GM18498 (cell line): ENCODE measurements around the gene OR5I1.
"Not testable (repeated sequence)": the region's sequence is repeated elsewhere in the genome, so short reads cannot be mapped to it uniquely, and the experiment has no call there.

ENCODE experiments used
- ATAC-seq: cut with Tn5 transposase; IDR thresholded peaks from one replicate; pipeline ENCODE4 v1.9.1; 2021; ENCODE audit warnings: mild to moderate bottlenecking, moderate library complexity; ENCODE audit not compliant: unreplicated experiment

OR5I1 gene

DNA sequence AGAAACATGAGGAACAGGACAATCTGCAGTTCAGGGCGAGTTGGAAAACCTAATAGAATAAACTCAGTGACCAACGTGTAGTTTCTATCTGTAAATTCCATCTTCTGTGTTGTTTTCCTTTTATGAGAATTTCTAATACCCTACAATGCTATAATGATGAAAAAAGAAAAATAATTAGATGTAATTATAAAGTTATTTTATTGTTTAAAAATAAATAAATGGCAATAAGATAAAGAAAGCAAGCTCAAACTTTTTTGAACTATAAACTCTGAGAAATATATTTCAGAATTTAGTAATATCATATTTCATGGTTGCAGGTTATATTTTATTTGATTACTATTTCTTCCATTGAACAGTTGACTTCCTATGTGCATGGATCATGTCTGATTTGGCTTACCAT, at the start of gene OR5I1:
Gene OR5I1, minus strand, starts transcription at position 101 of the 400 bp plus-strand sequence. Its CDS starts 0 bp downstream, at position 101.
- ATAC-seq = no peak

DNA sequence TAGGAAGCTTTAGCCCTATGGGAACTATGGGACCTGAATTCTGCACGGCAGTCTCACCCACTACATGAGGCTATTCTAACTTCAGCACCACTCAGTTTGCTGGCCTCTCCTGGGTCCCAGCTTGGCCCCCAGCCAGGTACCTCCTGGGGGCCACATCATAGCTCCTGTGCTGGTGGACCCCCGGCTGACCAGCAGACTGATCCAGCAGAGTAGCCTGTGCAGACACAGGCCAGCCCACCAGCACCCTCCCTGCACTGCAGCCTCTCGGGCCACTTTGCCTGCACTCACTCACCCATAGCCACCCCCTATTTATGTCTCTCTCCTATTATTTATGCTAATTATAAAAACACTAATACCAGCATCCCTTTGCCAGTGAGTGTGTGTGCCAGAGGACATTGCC, 34.7 kb upstream of the OR5I1 start:
- ATAC-seq = no peak

DNA sequence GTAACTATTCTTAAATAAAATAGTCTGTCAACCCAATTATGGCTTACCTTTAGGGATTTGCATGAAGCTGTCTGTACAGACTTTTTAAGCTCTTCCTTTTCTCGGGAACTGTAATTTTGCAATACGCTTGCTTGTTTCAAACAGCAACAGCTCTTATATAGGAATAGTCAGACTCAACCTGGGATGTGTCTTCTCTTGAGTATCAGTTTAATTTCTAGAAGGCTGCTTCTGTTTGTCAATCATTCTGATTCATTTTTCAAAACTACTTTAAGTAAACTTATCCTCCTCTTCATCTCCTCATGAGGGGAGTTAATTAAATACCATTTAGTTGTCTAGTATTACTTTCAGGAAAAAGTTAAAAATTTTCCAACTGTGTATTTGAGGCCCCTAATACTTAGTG, 33.6 kb upstream of the OR5I1 start, which contains the start of gene OR10AG1:
Gene OR10AG1, minus strand, starts transcription at position 101 of the 400 bp plus-strand sequence. Its CDS starts 38 bp downstream, at position 63.
- no peak for ATAC-seq

DNA sequence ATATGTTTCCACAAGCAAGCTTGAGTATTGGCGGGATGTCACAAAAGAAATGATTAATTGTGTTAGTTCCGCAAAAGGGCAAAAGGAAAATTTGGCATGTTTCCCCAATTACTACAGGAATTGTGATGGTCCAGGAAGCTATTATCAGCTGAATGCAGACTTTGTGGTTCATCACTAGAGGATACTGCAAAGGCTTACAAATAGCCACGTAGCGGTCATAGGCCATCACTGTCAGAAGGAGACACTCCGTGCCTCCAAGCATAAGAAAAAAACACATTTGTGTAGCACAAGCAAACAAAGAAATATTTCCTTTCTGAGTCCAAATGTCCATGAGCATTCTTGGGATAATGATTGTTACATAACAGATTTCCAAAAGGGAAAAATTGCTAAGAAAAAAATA, 31.7 kb upstream of the OR5I1 start:
- ATAC-seq = no peak

DNA sequence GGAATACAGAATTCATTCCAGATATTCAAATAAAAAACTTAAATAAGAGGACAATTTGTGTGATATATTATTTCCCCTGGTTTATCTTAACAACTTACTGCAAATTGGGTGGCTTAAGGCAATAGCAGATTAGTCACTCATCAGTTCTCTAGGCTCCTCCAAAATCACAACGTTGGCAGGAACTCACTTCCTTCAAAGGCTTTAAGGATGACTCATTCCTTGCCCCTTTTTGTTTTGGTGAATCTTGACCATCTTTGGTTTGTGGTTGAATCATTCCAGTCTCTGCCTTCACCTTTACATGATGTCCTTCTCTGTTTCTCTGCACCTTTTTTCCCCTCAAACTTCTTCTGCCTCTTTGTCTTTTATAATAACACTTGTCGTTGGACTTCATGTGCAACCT, 30.2 kb upstream of the OR5I1 start:
- ATAC-seq = no peak

DNA sequence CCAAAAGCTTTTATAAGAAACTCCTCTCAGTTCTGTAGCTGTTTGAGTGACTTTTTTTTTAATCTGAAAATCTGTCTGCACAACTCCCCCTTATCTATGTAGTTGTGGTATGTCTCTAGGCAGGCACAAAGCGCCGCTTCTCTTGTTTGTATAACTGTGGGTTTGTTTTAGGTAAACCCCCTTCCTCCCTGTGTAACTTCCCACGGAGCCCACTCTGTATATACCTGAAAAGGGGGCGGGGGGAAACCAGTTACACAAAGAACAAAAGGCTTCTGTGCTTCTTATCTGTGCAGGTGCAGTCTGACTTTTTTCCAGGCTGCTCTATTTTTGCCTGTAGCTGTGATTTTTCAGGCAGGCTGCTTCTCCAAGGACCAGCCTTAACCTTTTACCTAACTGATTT, 20.3 kb upstream of the OR5I1 start:
- no peak for ATAC-seq

DNA sequence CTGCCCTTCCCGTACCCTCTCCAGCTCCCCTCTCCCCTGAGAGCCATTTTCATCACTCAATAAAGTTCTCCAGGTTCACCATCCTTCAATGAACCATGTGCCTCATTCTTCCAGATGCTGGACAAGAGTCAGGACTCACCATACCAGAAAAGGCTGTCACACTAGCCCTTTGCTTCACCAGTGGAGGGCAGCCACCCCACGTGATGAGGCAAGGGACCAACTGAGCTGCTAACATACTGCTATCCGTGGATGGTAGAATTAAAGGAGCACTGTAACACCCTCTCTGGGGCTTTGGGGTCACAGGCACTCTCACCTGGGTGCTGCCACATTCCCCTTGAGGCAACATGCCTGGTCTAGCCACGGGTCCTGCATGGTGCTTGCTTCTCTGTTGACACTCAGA, 13.1 kb upstream of the OR5I1 start:
- ATAC-seq = no peak

DNA sequence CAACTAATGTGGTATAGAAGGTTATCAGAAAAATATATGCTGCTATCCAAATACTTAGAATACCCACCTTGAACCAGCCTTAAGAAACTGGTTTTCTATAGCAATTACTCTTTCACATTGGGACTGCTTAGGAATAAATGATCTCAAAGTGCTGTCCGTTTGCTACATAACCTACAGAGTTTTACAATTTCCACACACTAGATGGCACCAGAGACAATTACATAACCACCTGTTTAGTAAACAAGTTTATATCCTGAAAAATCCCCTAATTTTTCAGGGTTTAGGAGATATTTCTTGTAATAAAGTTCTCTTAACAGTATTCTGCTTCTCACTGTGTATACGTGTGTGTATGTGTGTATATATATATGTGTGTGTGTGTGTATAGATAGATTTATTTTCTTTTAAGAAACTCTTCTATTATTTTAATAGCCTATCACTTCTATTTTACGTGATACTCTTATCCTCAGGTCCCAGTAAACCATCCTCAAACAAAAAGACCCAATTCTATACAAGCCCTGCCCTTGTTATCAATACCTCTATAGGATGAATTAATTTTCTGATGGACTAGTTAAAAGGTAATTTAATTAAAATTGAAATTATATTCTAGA, 6.7 kb upstream of the OR5I1 start:
- no peak for ATAC-seq

DNA sequence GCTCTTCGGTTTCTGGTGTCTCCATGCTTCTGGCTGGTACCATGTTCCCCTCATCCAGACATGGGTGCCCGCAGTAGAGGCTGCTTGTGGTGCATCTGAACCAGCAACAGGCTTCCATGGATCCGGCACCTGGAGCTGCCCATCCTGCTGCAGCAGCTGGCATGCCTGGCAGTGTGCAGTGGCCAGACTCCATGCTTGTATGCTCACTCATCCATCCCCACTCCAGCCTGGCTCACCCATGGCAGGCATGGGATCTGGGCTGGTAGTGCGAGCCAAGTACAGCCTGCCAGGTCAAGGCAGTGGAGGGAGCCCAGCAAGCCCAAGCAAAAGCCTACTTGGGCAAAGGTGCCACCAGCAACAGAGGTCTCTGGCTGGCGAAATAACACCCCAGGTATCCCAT, 15.7 kb downstream of the OR5I1 start:
- no peak for ATAC-seq

DNA sequence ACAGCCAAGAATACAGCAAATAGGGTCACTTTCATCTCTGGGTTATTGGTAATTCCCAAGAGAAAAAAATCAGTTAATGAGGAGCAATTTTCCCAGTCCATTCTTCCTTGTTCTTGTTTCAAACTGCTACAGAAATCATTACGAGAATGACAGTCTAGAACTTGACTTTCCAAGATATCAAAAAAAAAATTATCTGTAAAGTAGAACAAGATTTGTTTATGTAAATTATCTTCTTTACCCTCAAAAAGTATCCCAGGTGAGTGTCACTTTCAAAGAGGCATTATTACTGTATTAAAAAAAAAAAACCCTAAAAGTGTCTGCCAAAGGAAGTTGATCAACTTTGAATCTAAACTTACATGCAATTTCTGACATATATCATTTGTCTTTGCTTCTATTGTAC, 21.7 kb downstream of the OR5I1 start, which contains the start of gene OR5W2:
Gene OR5W2, minus strand, starts transcription at position 101 of the 400 bp plus-strand sequence. Its CDS starts 0 bp downstream, at position 101.
- no peak for ATAC-seq

DNA sequence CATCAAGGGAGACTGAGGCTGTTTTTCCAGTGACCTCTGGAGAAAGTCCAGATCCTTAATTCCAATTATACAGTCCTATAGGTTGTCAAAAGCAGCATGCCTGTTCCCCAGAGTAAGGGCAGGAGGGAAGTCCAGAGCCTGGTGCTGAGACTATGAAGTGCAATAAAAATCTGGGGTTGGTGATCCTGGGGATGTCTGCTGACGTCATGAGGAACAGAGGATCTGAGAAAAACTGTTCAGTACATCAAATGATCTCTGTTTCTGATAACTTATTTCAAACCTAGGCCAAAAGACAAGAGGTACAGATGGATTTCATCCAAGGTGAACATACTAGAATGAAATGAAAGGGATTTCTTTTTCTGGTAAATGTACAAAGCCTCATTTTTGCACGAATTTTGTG, 33.9 kb downstream of the OR5I1 start:
- ATAC-seq = no peak

DNA sequence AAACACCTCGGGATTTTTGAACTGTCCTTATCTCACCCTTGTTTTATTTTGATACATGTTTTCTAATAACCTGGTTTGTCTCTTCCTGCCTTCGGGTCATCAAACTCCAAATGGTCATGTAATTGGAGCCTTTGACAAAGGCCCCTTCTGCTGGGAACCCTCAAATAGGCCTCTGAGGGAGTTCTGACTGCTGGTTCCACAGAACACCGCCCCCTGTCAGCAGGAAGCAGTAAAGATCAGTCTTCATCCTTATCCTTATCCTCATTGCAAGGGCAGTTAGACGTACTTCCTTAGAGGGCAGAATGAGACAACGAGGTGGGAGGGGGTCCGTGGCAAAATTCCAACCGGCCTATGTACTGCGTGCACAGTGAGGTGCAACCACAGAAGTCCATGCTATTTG, 41.0 kb downstream of the OR5I1 start:
- no peak for ATAC-seq

DNA sequence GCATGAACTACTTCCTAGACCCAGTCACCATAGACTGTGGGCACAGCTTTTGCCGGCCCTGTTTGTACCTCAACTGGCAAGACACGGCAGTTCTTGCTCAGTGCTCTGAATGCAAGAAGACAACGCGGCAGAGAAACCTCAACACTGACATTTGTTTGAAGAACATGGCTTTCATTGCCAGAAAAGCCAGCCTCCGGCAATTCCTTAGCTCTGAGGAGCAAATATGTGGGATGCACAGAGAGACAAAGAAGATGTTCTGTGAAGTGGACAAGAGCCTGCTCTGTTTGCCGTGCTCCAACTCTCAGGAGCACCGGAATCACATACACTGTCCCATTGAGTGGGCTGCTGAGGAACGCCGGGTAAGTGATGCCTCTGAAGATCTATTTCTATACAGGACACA, 50.7 kb downstream of the OR5I1 start:
- ATAC-seq = not testable (repeated sequence)
